Caco-2 (cell line): ENCODE measurements around the gene SYCP2L. TPM values are rescaled to one million over a fixed set of nuclear protein-coding genes. Genes with fewer than 3 reads are reported as not detected.

ENCODE experiments used
- BruUV-seq: library from RNA; stranded (reverse); fragments of 400-500 nt; replicated peaks from 2 replicates; lab custom pipeline; 2021; lab: Mats Ljungman, UMichigan
- CTCF ChIA-PET: fragments of 300-600 bp; sonication (Branson Sonifier 250); formaldehyde crosslinking; loops from one replicate; lab custom pipeline; 2022; ENCODE audit warnings: antibody characterized with exemption; lab: Charles Lee
- POLR2A ChIA-PET: fragments of 300-600 bp; sonication (Branson Sonifier 250); formaldehyde crosslinking; loops from one replicate; lab custom pipeline; 2022; ENCODE audit warnings: antibody characterized with exemption; lab: Charles Lee
- DNase-seq, 2 experiments: peaks; one replicate each; pipeline versions ENCODE4 v3.0.0 to v3.0.0-alpha.2; 2020 to 2022
- H3K27me3 ChIP-seq: replicated peaks from 2 replicates; pipeline ENCODE4 v1.6.0; 2011; ENCODE audit warnings: low read length; ENCODE audit not compliant: control insufficient read depth, insufficient read depth
- H3K36me3 ChIP-seq: 2 replicates; pipeline ENCODE4 v1.5.1; 2011; ENCODE audit warnings: low read length; ENCODE audit not compliant: control insufficient read depth, insufficient read depth
- H3K4me1 ChIP-seq: fragments of 250-450 bp; sonication (Bioruptor Pico); 2 replicates; pipeline ENCODE4 v1.5.1; 2020; ENCODE audit warnings: mild to moderate bottlenecking
- H3K4me3 ChIP-seq: 2 replicates; pipeline ENCODE4 v1.5.1; 2011; ENCODE audit warnings: low read depth, mild to moderate bottlenecking, control low read depth, low read length
- H3K9me3 ChIP-seq: fragments of 250-450 bp; sonication (Bioruptor Pico); 2 replicates; pipeline ENCODE4 v1.5.1; 2020; ENCODE audit warnings: mild to moderate bottlenecking, moderate library complexity
- H3K27ac Mint-ChIP-seq: one replicate; pipeline ENCODE4 v1.8.0; 2022; ENCODE audit warnings: mixed read lengths; ENCODE audit not compliant: unreplicated experiment
- H3K27me3 Mint-ChIP-seq: one replicate; pipeline ENCODE4 v1.8.0; 2022; ENCODE audit warnings: mixed read lengths; ENCODE audit not compliant: insufficient read depth, unreplicated experiment
- H3K36me3 Mint-ChIP-seq: one replicate; pipeline ENCODE4 v1.8.0; 2022; ENCODE audit warnings: mild to moderate bottlenecking, mixed read lengths; ENCODE audit not compliant: insufficient read depth, unreplicated experiment
- H3K4me1 Mint-ChIP-seq: one replicate; pipeline ENCODE4 v1.8.0; 2022; ENCODE audit warnings: low read depth, mixed read lengths; ENCODE audit not compliant: unreplicated experiment
- H3K4me3 Mint-ChIP-seq: one replicate; pipeline ENCODE4 v1.8.0; 2022; ENCODE audit warnings: mild to moderate bottlenecking, moderate library complexity, mixed read lengths; ENCODE audit not compliant: unreplicated experiment
- H3K9me3 Mint-ChIP-seq: one replicate; pipeline ENCODE4 v1.8.0; 2022; ENCODE audit warnings: mixed read lengths; ENCODE audit not compliant: unreplicated experiment
- intact Hi-C: fragments of 100-400 bp; cut with micrococcal nuclease; formaldehyde crosslinking; loops from one replicate; pipeline ENCODE4 v1.10.0; 2022; ENCODE audit not compliant: unreplicated experiment
- total RNA-seq: library from RNA; stranded (reverse); gene quantifications from 2 replicates; pipeline ENCODE4 v1.2.3, GENCODE V29; 2022
- TF ChIP-seq, protein P1 (sequence below), 2 experiments: fragments of 200-600 bp in 1 of 2; IDR thresholded peaks; 1 replicate in 1 of 2; 2 replicates in 1 of 2; pipeline versions ENCODE4 v1.5.1 to v1.8.0; 2011 to 2022; ENCODE audit warnings: antibody characterized with exemption in 1 of 2, control low read depth in 1 of 2, inconsistent platforms in 1 of 2, low read depth in 1 of 2, low read length in 1 of 2, mild to moderate bottlenecking in 1 of 2, moderate library complexity in 1 of 2; ENCODE audit not compliant: insufficient read depth in 1 of 2, severe bottlenecking in 1 of 2, unreplicated experiment in 1 of 2

The SYCP2L gene
- total RNA-seq, 1 experiment from 2014 or later = 0.20 TPM

DNA sequence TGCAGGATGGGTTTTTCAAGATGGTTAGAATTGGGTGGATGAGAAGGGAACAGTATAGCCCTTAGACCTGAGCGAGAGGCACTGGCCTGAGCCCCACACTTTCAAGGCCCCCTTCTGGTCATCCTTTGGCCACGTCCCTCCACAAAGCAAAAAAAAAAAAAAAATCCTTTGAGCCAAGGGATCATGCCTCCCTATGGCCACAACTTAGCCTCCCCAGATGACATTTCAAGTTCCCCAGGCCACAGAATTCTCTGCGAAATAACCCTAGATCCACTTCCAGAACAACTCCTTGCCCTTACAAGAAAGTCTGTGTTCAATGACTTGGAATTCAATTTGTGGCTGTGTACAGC is 126.8 kb downstream of the SYCP2L start:
- TF ChIP-seq, protein P1, sequence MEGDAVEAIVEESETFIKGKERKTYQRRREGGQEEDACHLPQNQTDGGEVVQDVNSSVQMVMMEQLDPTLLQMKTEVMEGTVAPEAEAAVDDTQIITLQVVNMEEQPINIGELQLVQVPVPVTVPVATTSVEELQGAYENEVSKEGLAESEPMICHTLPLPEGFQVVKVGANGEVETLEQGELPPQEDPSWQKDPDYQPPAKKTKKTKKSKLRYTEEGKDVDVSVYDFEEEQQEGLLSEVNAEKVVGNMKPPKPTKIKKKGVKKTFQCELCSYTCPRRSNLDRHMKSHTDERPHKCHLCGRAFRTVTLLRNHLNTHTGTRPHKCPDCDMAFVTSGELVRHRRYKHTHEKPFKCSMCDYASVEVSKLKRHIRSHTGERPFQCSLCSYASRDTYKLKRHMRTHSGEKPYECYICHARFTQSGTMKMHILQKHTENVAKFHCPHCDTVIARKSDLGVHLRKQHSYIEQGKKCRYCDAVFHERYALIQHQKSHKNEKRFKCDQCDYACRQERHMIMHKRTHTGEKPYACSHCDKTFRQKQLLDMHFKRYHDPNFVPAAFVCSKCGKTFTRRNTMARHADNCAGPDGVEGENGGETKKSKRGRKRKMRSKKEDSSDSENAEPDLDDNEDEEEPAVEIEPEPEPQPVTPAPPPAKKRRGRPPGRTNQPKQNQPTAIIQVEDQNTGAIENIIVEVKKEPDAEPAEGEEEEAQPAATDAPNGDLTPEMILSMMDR (IDR thresholded peaks at IDR 0.05; ENCODE audit: insufficient read depth in 1 of 2, low read depth in 1 of 2, low read length in 1 of 2, severe bottlenecking in 1 of 2, unreplicated experiment in 1 of 2) = no peak
- no peak overlapping the region for H3K27ac Mint-ChIP-seq
- no peaks in the 10 kb centered on the region for H3K9me3 ChIP-seq
- no peak overlapping the region for H3K4me3 ChIP-seq
- peaks cover 1% of the 10 kb centered on the region; the same call in 1 of the 2 replicates for H3K36me3 ChIP-seq
- CTCF ChIA-PET = no interaction called here
- no peaks in the 10 kb centered on the region for H3K27me3 Mint-ChIP-seq
- H3K36me3 Mint-ChIP-seq = no peaks in the 10 kb centered on the region
- POLR2A ChIA-PET = no interaction called here
- peaks cover 36% of the 10 kb centered on the region for H3K4me1 Mint-ChIP-seq
- no peaks in the 10 kb centered on the region for H3K9me3 Mint-ChIP-seq
- no peak for DNase-seq
- H3K27me3 ChIP-seq = no peaks in the 10 kb centered on the region
- BruUV-seq = no TSS peak
- intact Hi-C loops = no loop called here
- peaks cover 43% of the 10 kb centered on the region for H3K4me1 ChIP-seq
- no peak overlapping the region for H3K4me3 Mint-ChIP-seq

DNA sequence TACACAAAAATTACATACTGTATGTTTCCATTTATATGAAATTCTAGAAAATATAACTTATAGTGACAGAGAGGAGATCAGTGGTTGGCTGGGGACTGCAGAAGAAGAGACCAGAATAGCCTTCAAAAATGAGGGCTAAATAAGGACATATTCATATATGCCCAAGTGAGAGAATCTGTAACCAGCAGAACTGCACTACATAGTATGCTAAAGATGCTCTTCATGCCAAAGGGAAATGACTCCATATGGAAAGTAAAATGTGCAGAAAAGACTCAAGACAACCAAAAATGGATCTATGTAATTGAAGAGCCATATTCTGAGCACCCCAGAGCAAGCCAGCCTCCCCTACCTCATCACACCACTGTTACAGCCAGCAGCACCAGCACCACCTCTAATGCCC is 128.2 kb downstream of the SYCP2L start:
- H3K9me3 ChIP-seq = no peaks in the 10 kb centered on the region
- intact Hi-C loops = no loop called here
- no peak overlapping the region for H3K27ac Mint-ChIP-seq
- H3K4me1 Mint-ChIP-seq = peaks cover 25% of the 10 kb centered on the region
- no peak for DNase-seq
- peaks cover 1% of the 10 kb centered on the region; the same call in 1 of the 2 replicates for H3K36me3 ChIP-seq
- POLR2A ChIA-PET = interaction anchor here (0.5 kb wide), 1 partner anchor 102 kb away, joined by 5 read pairs; no protein-coding TSS in a partner anchor
- no peak overlapping the region for H3K4me3 ChIP-seq
- H3K27me3 ChIP-seq = no peaks in the 10 kb centered on the region
- no peaks in the 10 kb centered on the region for H3K27me3 Mint-ChIP-seq
- H3K36me3 Mint-ChIP-seq = no peaks in the 10 kb centered on the region
- no peak overlapping the region for H3K4me3 Mint-ChIP-seq
- peaks cover 31% of the 10 kb centered on the region for H3K4me1 ChIP-seq
- CTCF ChIA-PET = no interaction called here
- H3K9me3 Mint-ChIP-seq = no peaks in the 10 kb centered on the region
- TF ChIP-seq, protein P1 (IDR thresholded peaks at IDR 0.05; ENCODE audit: insufficient read depth in 1 of 2, low read depth in 1 of 2, low read length in 1 of 2, severe bottlenecking in 1 of 2, unreplicated experiment in 1 of 2) = no peak
- BruUV-seq = no TSS peak

DNA sequence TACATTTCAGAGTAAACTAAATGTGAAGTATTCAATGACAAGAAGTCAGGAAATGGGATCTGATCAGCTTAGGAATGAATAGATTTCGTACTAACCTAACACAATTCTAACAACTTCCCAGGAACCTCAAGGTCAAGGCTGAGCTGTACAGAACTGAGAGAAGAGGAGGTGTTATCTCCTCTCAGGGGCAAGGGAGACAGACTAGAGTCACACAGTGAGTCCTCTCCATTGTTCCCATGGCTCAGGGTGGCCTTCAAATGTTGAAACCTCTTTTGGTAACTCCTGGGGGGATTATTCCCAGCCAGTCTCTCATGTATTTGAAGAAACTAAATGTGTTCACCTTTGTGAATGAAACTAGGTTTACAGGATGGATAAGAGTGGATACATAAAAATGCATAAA is 129.6 kb downstream of the SYCP2L start:
- H3K36me3 ChIP-seq = peaks cover 1% of the 10 kb centered on the region; the same call in 1 of the 2 replicates
- peaks cover 24% of the 10 kb centered on the region for H3K4me1 Mint-ChIP-seq
- no peaks in the 10 kb centered on the region for H3K27me3 Mint-ChIP-seq
- H3K36me3 Mint-ChIP-seq = no peaks in the 10 kb centered on the region
- H3K27ac Mint-ChIP-seq = no peak overlapping the region
- H3K9me3 ChIP-seq = no peaks in the 10 kb centered on the region
- TF ChIP-seq, protein P1 (IDR thresholded peaks at IDR 0.05; ENCODE audit: insufficient read depth in 1 of 2, low read depth in 1 of 2, low read length in 1 of 2, severe bottlenecking in 1 of 2, unreplicated experiment in 1 of 2) = no peak
- H3K4me3 ChIP-seq = no peak overlapping the region
- no peaks in the 10 kb centered on the region for H3K27me3 ChIP-seq
- peaks cover 23% of the 10 kb centered on the region for H3K4me1 ChIP-seq
- no peaks in the 10 kb centered on the region for H3K9me3 Mint-ChIP-seq
- H3K4me3 Mint-ChIP-seq = no peak overlapping the region
- DNase-seq = no peak
- POLR2A ChIA-PET = no interaction called here
- BruUV-seq = no TSS peak
- CTCF ChIA-PET = no interaction called here
- intact Hi-C loops = no loop called here
